KMS-11 (cell line): Measurements from ENCODE around the gene ACOT13.

Source experiments
- H2AFZ ChIP-seq: fragments of 200-600 bp; sonication (generic); 2 replicates; pipeline ENCODE4 v1.6.1; 2016; ENCODE audit warnings: antibody characterized with exemption, mixed run types, low read depth
- H3K27ac ChIP-seq: fragments of 200-600 bp; sonication (generic); 2 replicates; pipeline ENCODE4 v1.6.1; 2016; ENCODE audit warnings: mild to moderate bottlenecking, mixed run types
- H3K27me3 ChIP-seq: fragments of 200-600 bp; sonication (generic); 2 replicates; pipeline ENCODE4 v1.6.1; 2017; ENCODE audit warnings: mild to moderate bottlenecking, low read depth, mixed run types, moderate library complexity; ENCODE audit not compliant: insufficient read depth
- H3K36me3 ChIP-seq: fragments of 200-600 bp; sonication (generic); 2 replicates; pipeline ENCODE4 v1.6.1; 2017; ENCODE audit warnings: mild to moderate bottlenecking, mixed run types; ENCODE audit not compliant: insufficient read depth
- H3K4me1 ChIP-seq: fragments of 200-600 bp; sonication (generic); 2 replicates; pipeline ENCODE4 v1.6.1; 2016; ENCODE audit warnings: mild to moderate bottlenecking, low read depth, mixed run types; ENCODE audit not compliant: poor library complexity, severe bottlenecking
- H3K4me2 ChIP-seq: fragments of 200-600 bp; sonication (generic); 2 replicates; pipeline ENCODE4 v1.7.0; 2016; ENCODE audit warnings: mild to moderate bottlenecking, mixed run types
- H3K4me3 ChIP-seq: fragments of 200-600 bp; sonication (generic); IDR thresholded peaks from 2 replicates; pipeline ENCODE4 v1.6.1; 2017; ENCODE audit warnings: low read depth, low read length, mixed read lengths; ENCODE audit not compliant: insufficient read depth
- H3K79me2 ChIP-seq: fragments of 200-600 bp; sonication (generic); 2 replicates; pipeline ENCODE4 v1.6.1; 2016; ENCODE audit warnings: low read depth, mixed run types; ENCODE audit not compliant: insufficient read depth
- H3K9ac ChIP-seq: fragments of 200-600 bp; sonication (generic); 2 replicates; pipeline ENCODE4 v1.6.1; 2016; ENCODE audit warnings: mild to moderate bottlenecking, mixed run types
- H4K20me1 ChIP-seq: fragments of 200-600 bp; sonication (generic); 2 replicates; pipeline ENCODE4 v1.6.1; 2016; ENCODE audit warnings: mild to moderate bottlenecking, mixed run types; ENCODE audit not compliant: insufficient read depth
- TF ChIP-seq, protein P1 (sequence below): fragments of 200-600 bp; sonication (generic); conservative IDR thresholded peaks from 2 replicates; pipeline ENCODE4 v1.6.1; 2017; ENCODE audit warnings: low read depth, mild to moderate bottlenecking, antibody characterized with exemption, low read length, moderate library complexity, mixed read lengths

ACOT13 gene

DNA sequence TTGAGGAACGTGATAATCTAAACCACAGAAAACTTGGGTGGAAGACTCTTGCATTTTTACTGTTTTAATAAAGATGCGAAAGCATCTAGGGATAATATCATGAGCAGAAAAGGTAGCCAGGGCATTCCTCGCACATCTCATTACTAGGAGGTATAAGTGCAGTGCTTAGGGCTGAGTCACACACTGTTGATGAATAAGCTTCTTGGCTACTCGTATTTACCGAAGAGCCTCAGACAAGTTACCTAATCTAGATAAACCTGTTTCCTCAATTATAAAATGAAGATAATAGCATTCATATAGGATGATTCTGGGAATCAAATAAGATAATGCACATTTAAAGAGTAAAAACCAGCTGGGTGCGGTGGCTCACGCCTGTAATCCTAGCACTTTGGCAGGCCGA, 20.1 kb upstream of the ACOT13 start:
- Histone ChIP-seq H4K20me1 (no peaks in the 10 kb centered on the region), H3K4me1 (peaks cover 13% of the 10 kb centered on the region), H2AFZ (peak overlapping the region; percentile 93), H3K79me2 (no peaks in the 10 kb centered on the region), H3K27me3 (no peaks in the 10 kb centered on the region), H3K4me3 (no peak overlapping the region), H3K4me2 (peak overlapping the region; percentile 75), H3K27ac (no peak overlapping the region), H3K9ac (no peak overlapping the region), H3K36me3 (no peaks in the 10 kb centered on the region; the same call in 1 of the 2 replicates)
- TF ChIP-seq, protein P1, sequence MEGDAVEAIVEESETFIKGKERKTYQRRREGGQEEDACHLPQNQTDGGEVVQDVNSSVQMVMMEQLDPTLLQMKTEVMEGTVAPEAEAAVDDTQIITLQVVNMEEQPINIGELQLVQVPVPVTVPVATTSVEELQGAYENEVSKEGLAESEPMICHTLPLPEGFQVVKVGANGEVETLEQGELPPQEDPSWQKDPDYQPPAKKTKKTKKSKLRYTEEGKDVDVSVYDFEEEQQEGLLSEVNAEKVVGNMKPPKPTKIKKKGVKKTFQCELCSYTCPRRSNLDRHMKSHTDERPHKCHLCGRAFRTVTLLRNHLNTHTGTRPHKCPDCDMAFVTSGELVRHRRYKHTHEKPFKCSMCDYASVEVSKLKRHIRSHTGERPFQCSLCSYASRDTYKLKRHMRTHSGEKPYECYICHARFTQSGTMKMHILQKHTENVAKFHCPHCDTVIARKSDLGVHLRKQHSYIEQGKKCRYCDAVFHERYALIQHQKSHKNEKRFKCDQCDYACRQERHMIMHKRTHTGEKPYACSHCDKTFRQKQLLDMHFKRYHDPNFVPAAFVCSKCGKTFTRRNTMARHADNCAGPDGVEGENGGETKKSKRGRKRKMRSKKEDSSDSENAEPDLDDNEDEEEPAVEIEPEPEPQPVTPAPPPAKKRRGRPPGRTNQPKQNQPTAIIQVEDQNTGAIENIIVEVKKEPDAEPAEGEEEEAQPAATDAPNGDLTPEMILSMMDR: no peak

DNA sequence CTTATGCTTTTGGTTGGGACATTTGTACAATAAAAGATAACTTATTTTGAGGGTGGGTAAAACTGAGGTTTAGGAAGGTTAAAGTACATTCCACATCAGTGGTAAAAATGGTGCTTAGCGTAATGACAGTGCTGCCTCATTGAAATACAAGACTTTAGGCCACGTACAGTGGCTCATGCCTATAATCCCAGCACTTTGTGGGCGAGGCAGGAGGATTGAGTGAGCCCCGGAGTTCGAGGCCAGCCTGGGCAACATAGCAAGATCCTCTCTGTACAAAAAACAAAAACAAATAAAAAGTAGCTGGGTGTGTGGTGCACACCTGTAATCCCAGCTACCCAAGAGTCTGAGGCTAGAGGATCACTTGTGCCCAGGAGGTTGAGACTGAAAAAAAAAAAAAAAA, 18.6 kb upstream of the ACOT13 start:
- Histone ChIP-seq H3K27me3 (no peaks in the 10 kb centered on the region), H2AFZ (no peak overlapping the region), H4K20me1 (no peaks in the 10 kb centered on the region), H3K79me2 (no peaks in the 10 kb centered on the region), H3K4me2 (no peak overlapping the region), H3K4me1 (peaks cover 13% of the 10 kb centered on the region), H3K4me3 (no peak overlapping the region), H3K9ac (no peak overlapping the region), H3K27ac (no peak overlapping the region), H3K36me3 (no peaks in the 10 kb centered on the region; the same call in 1 of the 2 replicates)
- TF ChIP-seq, protein P1: no peak

DNA sequence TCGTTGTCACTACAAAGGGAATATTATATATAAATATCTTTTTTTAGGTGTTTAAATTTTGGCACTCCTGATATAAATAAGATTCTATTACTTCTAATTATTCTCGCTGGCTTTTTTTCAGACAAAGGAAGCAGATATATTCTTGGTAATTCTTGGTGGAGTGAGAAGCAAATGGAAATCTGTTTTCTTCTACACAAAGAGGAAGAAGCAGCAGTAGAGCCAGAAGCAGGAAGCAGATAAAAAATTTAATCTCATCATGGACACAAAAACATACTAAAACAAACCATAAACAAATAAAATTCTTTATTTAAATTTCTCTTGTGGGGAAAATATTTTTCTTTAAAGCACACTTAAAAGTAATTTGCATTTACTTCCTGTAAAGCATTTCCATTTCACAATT, 17.2 kb upstream of the ACOT13 start:
- no peaks in the 10 kb centered on the region; the same call in 1 of the 2 replicates for H3K36me3 ChIP-seq
- H2AFZ ChIP-seq: no peak overlapping the region
- H3K4me3 ChIP-seq: no peak overlapping the region
- H3K4me2 ChIP-seq: no peak overlapping the region
- no peaks in the 10 kb centered on the region for H3K27me3 ChIP-seq
- no peak overlapping the region for H3K9ac ChIP-seq
- H3K4me1 ChIP-seq: peaks cover 11% of the 10 kb centered on the region
- no peaks in the 10 kb centered on the region for H4K20me1 ChIP-seq
- TF ChIP-seq, protein P1: no peak
- no peak overlapping the region for H3K27ac ChIP-seq
- H3K79me2 ChIP-seq: no peaks in the 10 kb centered on the region

DNA sequence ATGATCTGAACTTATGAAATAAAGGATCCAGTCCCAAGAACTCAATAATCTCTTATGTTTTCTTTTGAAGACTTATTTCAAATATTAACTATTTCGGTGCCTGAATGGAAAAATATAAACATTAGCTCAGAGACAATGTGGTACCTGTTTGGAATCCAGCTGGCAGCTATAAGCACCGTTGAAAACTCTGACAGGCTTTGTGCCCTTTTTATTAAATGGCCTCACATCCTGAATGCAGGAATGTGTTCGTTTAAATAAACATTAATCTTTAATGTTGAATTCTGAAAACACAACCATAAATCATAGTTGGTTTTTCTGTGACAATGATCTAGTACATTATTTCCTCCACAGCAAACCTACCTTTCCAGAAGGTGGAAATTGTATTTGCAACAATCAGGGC, 16.5 kb upstream of the ACOT13 start:
- Histone ChIP-seq H3K27ac (no peak overlapping the region), H3K4me2 (no peak overlapping the region), H3K9ac (no peak overlapping the region), H4K20me1 (no peaks in the 10 kb centered on the region), H3K79me2 (no peaks in the 10 kb centered on the region), H3K4me3 (no peak overlapping the region), H2AFZ (no peak overlapping the region), H3K27me3 (no peaks in the 10 kb centered on the region), H3K4me1 (peaks cover 5% of the 10 kb centered on the region), H3K36me3 (no peaks in the 10 kb centered on the region; the same call in 1 of the 2 replicates)
- TF ChIP-seq, protein P1: no peak

DNA sequence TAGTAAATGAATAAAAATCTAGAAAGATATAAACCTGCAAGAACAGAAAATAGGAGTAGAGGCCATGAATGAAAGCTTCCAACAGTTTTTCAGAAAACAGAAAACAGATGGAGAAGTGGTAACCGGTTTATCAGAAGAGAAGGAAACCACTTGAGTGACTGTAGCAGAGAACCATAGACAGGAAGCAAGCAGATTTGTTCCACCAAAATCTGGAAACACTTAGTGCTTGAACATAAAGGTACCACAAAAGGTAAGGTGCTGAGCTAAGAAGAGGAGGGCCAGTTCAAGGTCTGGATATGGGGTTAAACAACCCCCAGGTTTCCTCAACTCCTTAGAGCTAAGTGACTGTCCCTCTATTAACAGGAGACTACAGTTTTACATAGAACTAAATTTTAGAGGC, 11.7 kb upstream of the ACOT13 start:
- TF ChIP-seq, protein P1: no peak
- H3K4me1 ChIP-seq: no peaks in the 10 kb centered on the region
- no peaks in the 10 kb centered on the region for H3K79me2 ChIP-seq
- no peaks in the 10 kb centered on the region; the same call in 1 of the 2 replicates for H3K36me3 ChIP-seq
- H3K9ac ChIP-seq: no peak overlapping the region
- no peaks in the 10 kb centered on the region for H4K20me1 ChIP-seq
- no peak overlapping the region for H3K4me3 ChIP-seq
- H3K27ac ChIP-seq: no peak overlapping the region
- H2AFZ ChIP-seq: no peak overlapping the region
- no peaks in the 10 kb centered on the region for H3K27me3 ChIP-seq
- H3K4me2 ChIP-seq: no peak overlapping the region
